ENCODE results near the gene ITPR1.

- TF ChIP-seq EZH2 (IDR thresholded peaks at IDR 0.05) (no peak), POLR2AphosphoS5 (IDR thresholded peaks at IDR 0.05; ENCODE audit: borderline replicate concordance, low read depth, low read length) (no peak)
These were observed 288.9 kb downstream of the ITPR1 start for GRCh38 chr3:4782095-4782494.

Data from SK-N-MC (cell line).